ENCODE data around the gene TNFAIP8. TPM values are rescaled to one million over a fixed set of nuclear protein-coding genes. Genes with fewer than 3 reads are reported as not detected.

Gene TNFAIP8
- total and polyA plus RNA-seq, 2 experiments from 2014 or later: 18.3 to 37.6 TPM

DNA sequence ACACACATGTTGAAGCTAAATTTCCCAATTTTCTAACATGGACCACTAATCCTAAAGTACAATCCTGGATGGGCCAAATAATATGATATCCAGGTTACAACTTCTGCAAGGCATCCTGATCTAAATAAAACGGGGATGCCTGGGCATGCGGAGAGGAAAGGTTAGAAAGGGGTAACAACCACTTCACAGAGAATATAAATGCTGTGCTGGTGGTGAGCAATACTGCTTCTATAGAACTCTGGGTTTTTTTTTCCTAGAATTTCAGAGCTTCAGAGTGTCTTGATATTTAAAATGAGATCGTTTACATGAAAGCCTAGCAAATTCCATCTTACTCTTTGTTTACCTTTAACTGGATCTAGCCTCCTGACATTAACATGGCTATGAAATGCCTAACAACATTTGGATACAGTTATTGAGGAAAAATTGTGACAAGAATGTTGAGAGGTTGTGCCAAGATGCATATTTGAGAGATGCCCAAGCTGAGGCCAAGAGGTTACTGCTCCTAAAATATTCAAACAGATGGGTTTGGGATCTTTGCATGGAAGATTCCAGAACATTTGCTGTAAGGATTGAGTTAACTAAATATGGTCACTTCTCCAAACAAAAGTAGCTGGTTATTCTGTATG, 22.4 kb downstream of the TNFAIP8 start:
- Histone ChIP-seq H3K9me3 (ENCODE audit: low read depth) (no peaks in the 10 kb centered on the region), H3K79me2 (peaks cover 51% of the 10 kb centered on the region), H3K4me2 (no peak overlapping the region), H3K4me1 (ENCODE audit: insufficient read depth) (no peaks in the 10 kb centered on the region), H3K27ac (no peak overlapping the region), H3K4me3 (no peak overlapping the region), H2AFZ (no peak overlapping the region), H4K20me1 (ENCODE audit: insufficient read depth, poor library complexity, severe bottlenecking) (no peaks in the 10 kb centered on the region), H3K27me3 (no peaks in the 10 kb centered on the region), H3K9me2 (replicated peaks; ENCODE audit: insufficient read depth) (no peaks in the 10 kb centered on the region), H3K36me3 (replicated peaks; ENCODE audit: insufficient read depth, low read depth) (no peaks in the 10 kb centered on the region)
- no peak for TF ChIP-seq EZH2 (IDR thresholded peaks at IDR 0.05; ENCODE audit: borderline replicate concordance)
- TF ChIP-seq EZH2phosphoT487 (IDR thresholded peaks at IDR 0.05; ENCODE audit: low read depth, severe bottlenecking, unreplicated experiment): no peak
- TF ChIP-seq CTCF (IDR thresholded peaks at IDR 0.05; ENCODE audit: poor library complexity): no peak
- 66% methylated on average over 3 of the region's 3 CpGs for WGBS (ENCODE audit: low lambda C conversion rate, missing lambda C conversion rate)
- no peak for DNase-seq (ENCODE audit: low spot score)

- no peak for DNase-seq (ENCODE audit: low spot score)
- TF ChIP-seq EZH2phosphoT487 (IDR thresholded peaks at IDR 0.05; ENCODE audit: low read depth, severe bottlenecking, unreplicated experiment) (no peak), CTCF (IDR thresholded peaks at IDR 0.05; ENCODE audit: poor library complexity) (no peak), EZH2 (IDR thresholded peaks at IDR 0.05; ENCODE audit: borderline replicate concordance) (no peak)
- Histone ChIP-seq H2AFZ (no peak overlapping the region), H3K4me3 (no peak overlapping the region), H3K27ac (no peak overlapping the region), H3K4me2 (no peak overlapping the region), H3K79me2 (peaks cover 52% of the 10 kb centered on the region), H3K27me3 (no peaks in the 10 kb centered on the region), H3K4me1 (ENCODE audit: insufficient read depth) (no peaks in the 10 kb centered on the region), H3K9me3 (ENCODE audit: low read depth) (no peaks in the 10 kb centered on the region), H4K20me1 (ENCODE audit: insufficient read depth, poor library complexity, severe bottlenecking) (no peaks in the 10 kb centered on the region), H3K36me3 (replicated peaks; ENCODE audit: insufficient read depth, low read depth) (no peaks in the 10 kb centered on the region), H3K9me2 (replicated peaks; ENCODE audit: insufficient read depth) (no peaks in the 10 kb centered on the region)
- 63% methylated on average over 2 of the region's 2 CpGs for WGBS (ENCODE audit: low lambda C conversion rate, missing lambda C conversion rate)
Measured at GRCh38 chr5:119379096-119379495, 23.3 kb downstream of the TNFAIP8 start.

- Histone ChIP-seq H3K27ac (no peak overlapping the region), H2AFZ (no peak overlapping the region), H3K79me2 (peaks cover 49% of the 10 kb centered on the region), H4K20me1 (ENCODE audit: insufficient read depth, poor library complexity, severe bottlenecking) (no peaks in the 10 kb centered on the region), H3K4me3 (no peak overlapping the region), H3K4me1 (ENCODE audit: insufficient read depth) (no peaks in the 10 kb centered on the region), H3K9me3 (ENCODE audit: low read depth) (no peaks in the 10 kb centered on the region), H3K9me2 (replicated peaks; ENCODE audit: insufficient read depth) (no peaks in the 10 kb centered on the region), H3K36me3 (replicated peaks; ENCODE audit: insufficient read depth, low read depth) (no peaks in the 10 kb centered on the region), H3K27me3 (no peaks in the 10 kb centered on the region), H3K4me2 (no peak overlapping the region)
- TF ChIP-seq EZH2 (IDR thresholded peaks at IDR 0.05; ENCODE audit: borderline replicate concordance) (no peak), EZH2phosphoT487 (IDR thresholded peaks at IDR 0.05; ENCODE audit: low read depth, severe bottlenecking, unreplicated experiment) (no peak), CTCF (IDR thresholded peaks at IDR 0.05; ENCODE audit: poor library complexity) (no peak)
- 89% methylated on average over 2 of the region's 2 CpGs for WGBS (ENCODE audit: low lambda C conversion rate, missing lambda C conversion rate)
- no peak for DNase-seq (ENCODE audit: low spot score)
Measured at GRCh38 chr5:119379942-119380547, 24.2 kb downstream of the TNFAIP8 start.
